ENCODE measurements around the gene RIMOC1. TPM values are rescaled to one million over a fixed set of nuclear protein-coding genes. Genes with fewer than 3 reads are reported as not detected.

RIMOC1 gene
- total RNA-seq, 1 experiment from 2014 or later, result 30.5 TPM

DNA sequence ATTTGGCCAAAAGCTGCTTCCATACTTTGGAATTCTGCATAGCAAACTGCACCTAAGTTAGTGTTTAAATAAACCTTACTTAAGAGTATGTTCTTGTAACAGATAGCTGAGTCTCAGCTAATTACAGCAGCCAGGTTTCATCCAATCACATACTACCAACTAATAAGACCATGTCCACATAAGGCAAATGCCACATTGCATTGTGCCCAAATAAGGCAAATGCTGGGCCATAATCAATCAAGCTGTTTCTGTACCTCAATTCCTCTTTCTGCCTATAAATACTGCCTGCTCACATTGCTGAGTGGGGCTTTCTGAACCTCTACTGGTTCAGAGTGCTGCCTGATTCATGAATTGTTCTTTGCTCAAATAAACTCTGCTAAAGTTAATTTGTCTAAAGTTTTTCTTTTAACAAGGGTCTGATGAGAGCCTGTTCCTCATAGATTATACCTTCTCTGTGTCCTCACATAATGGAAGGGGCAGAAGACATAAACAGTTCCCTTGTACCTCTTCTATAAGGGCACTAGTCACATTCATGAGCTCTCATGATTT, 29.6 kb upstream of the RIMOC1 start (continued):
- TF ChIP-seq STAT6 (CRISPR knock-in tag; conservative IDR thresholded peaks at IDR 0.05; ENCODE audit: low read depth) (no peak), ATF1 (CRISPR knock-in tag; IDR thresholded peaks at IDR 0.05) (no peak), CREM (CRISPR knock-in tag; IDR thresholded peaks at IDR 0.05) (no peak)

GRCh38 chr5:41875121-41875520, 29.0 kb upstream of the RIMOC1 start:
- Mint-ChIP-seq H3K27me3 (ENCODE audit: low read depth) (peaks cover 26% of the 10 kb centered on the region), H3K36me3 (no peaks in the 10 kb centered on the region), H3K27ac (no peak overlapping the region), H3K4me3 (no peak overlapping the region), H3K9me3 (peaks cover 7% of the 10 kb centered on the region), H3K4me1 (peaks cover 4% of the 10 kb centered on the region)
- ChIA-PET CTCF (interaction anchor here (0.6 kb wide), 2 partner anchors 708 to 1640 kb away, joined by 4 read pairs; partner anchors contain the start of gene C5orf34), POLR2A (no interaction called here)
- ATAC-seq (no peak), DNase-seq (ENCODE audit: low spot score) (no peak)
- TF ChIP-seq ERG (CRISPR knock-in tag; IDR thresholded peaks at IDR 0.05), result no peak
- no peak for TF ChIP-seq AR (CRISPR knock-in tag; IDR thresholded peaks at IDR 0.05)
- TF ChIP-seq ZBTB21 (CRISPR knock-in tag; IDR thresholded peaks at IDR 0.05; ENCODE audit: borderline replicate concordance), result no peak
- TF ChIP-seq FOXJ3 (CRISPR knock-in tag; IDR thresholded peaks at IDR 0.05; ENCODE audit: borderline replicate concordance), result no peak
- TF ChIP-seq CREM (CRISPR knock-in tag; IDR thresholded peaks at IDR 0.05), result no peak
- no peak for TF ChIP-seq STAT6 (CRISPR knock-in tag; conservative IDR thresholded peaks at IDR 0.05; ENCODE audit: low read depth)
- TF ChIP-seq, protein P1, sequence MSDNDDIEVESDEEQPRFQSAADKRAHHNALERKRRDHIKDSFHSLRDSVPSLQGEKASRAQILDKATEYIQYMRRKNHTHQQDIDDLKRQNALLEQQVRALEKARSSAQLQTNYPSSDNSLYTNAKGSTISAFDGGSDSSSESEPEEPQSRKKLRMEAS (CRISPR knock-in tag; IDR thresholded peaks at IDR 0.05), result no peak
- no peak for TF ChIP-seq CTCF (IDR thresholded peaks at IDR 0.05)
- TF ChIP-seq RELA (CRISPR knock-in tag; IDR thresholded peaks at IDR 0.05; ENCODE audit: borderline replicate concordance), result no peak
- TF ChIP-seq E2F4 (CRISPR knock-in tag; IDR thresholded peaks at IDR 0.05; ENCODE audit: borderline replicate concordance, low read depth), result no peak
- no peak for TF ChIP-seq ZNF671 (CRISPR knock-in tag; IDR thresholded peaks at IDR 0.05)
- TF ChIP-seq, protein P2, sequence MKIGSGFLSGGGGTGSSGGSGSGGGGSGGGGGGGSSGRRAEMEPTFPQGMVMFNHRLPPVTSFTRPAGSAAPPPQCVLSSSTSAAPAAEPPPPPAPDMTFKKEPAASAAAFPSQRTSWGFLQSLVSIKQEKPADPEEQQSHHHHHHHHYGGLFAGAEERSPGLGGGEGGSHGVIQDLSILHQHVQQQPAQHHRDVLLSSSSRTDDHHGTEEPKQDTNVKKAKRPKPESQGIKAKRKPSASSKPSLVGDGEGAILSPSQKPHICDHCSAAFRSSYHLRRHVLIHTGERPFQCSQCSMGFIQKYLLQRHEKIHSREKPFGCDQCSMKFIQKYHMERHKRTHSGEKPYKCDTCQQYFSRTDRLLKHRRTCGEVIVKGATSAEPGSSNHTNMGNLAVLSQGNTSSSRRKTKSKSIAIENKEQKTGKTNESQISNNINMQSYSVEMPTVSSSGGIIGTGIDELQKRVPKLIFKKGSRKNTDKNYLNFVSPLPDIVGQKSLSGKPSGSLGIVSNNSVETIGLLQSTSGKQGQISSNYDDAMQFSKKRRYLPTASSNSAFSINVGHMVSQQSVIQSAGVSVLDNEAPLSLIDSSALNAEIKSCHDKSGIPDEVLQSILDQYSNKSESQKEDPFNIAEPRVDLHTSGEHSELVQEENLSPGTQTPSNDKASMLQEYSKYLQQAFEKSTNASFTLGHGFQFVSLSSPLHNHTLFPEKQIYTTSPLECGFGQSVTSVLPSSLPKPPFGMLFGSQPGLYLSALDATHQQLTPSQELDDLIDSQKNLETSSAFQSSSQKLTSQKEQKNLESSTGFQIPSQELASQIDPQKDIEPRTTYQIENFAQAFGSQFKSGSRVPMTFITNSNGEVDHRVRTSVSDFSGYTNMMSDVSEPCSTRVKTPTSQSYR (CRISPR knock-in tag; IDR thresholded peaks at IDR 0.05), result no peak
- TF ChIP-seq USF1 (CRISPR knock-in tag; IDR thresholded peaks at IDR 0.05), result no peak
- no peak for TF ChIP-seq NR1H2 (CRISPR knock-in tag; IDR thresholded peaks at IDR 0.05)
- no peak for TF ChIP-seq FOXK1 (CRISPR knock-in tag; IDR thresholded peaks at IDR 0.05)
- TF ChIP-seq HMGA2 (CRISPR knock-in tag; IDR thresholded peaks at IDR 0.05), result no peak
